HG02763 (cell line): ENCODE data around the gene LEP.
"Not testable (repeated sequence)": the region's sequence is repeated elsewhere in the genome, so short reads cannot be mapped to it uniquely, and the experiment has no call there.

Source experiments
- ATAC-seq: cut with Tn5 transposase; IDR thresholded peaks from one replicate; pipeline ENCODE4 v1.9.1; 2021; ENCODE audit warnings: mild to moderate bottlenecking, moderate library complexity; ENCODE audit not compliant: unreplicated experiment

Gene LEP

DNA sequence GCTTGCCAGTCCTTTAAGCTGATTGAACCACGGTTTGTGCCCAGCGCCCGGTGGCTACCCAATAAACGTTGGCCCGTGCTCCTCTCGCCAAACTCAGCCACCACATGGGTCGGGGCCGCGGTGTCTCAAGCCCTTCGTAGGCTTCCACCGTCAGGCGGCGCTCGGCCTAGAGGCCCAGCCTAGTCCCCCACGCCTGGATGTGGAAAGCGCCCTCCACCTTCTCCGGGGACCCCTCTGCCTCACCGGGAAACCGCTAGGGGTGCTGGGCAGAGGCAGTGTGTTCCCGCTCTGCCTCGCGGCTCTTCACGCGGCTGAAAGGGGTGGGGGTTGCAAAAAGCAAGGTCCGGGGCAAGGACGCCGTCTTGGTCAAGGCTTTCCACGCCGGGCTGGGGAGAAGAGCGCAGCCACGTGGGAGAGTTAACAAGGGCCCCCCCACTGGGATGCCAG is 29.8 kb downstream of the LEP start:
- ATAC-seq = no peak

DNA sequence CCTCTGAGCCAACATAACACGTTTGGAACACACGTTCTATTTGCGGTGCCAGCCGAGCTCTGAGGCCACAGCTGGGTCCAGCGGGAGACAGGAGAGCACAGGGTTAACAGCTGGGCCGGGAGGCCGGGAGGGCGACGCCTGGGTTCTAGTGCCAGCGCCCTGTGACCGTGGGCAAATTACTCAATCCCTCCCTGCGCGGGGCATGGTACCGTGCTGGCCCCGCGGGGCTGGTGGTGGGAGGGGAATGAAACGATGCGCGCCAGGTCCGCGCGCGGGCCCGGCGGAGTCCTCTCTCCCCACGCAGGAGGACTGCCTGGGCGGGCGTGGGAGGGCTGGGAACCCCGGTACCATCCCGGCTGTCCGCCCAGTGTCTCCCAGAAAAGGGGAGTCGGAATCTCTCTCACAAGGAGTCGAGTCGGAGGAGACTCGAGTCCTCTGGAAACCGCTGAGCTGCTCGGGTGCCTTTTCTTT is 30.4 kb downstream of the LEP start:
- no peak for ATAC-seq

DNA sequence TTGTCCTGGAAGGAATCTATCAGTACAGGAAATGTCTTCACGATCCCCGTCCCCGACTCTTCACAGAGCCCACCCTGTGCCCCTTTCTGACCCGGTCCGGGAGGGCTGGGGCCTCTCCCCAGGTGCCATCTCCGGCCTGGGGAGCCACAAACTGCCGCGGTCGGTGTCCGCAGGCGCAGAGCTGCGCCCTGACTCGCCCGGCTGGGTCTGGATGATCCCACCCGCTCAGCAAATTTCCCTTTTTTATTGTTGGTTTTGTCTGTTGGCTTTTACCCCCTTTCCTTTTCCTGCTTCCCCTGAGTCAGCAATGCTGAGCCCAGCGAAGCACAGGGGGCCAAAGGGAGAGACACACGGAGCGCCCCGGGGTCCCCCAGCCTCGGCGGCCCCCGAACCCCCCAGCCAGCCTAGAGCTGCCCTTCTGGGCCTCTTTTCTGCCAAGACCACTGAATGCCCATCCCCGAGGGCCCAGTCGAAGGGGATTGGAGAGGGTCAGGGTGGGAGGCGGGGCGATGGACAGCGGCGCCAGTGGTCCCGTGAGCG is 30.9 kb downstream of the LEP start:
- ATAC-seq = no peak

DNA sequence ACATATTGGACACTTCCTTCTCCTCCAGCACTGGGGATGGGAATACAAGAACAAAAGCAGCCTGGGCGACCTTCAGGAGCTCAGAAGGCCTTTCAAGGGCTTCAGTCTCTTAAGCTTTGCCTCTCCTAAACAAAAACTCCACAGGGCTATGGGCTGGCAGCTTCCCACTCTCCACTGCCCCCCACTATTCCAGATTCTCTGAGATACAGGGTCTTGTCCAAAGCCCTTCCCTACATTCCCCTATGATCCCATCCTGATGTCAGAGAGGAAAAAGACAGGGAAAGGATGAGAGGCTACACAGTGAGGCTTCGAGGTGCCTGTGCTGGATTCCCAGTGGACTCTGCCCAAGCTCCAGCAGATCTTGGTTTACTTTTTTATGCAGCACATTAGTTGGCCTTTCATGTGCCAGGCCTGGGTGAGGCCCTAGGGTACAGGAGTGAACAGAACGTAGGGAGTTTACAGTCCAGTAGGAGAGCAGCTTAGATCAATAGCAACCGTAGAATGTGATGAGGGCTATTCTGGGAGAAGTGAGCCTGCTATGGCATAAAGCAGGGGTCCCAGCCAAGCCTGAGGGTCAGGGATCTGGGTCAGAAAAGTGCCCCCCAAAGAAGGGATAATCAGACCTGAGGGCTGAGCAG is 33.3 kb downstream of the LEP start:
- ATAC-seq = no peak

DNA sequence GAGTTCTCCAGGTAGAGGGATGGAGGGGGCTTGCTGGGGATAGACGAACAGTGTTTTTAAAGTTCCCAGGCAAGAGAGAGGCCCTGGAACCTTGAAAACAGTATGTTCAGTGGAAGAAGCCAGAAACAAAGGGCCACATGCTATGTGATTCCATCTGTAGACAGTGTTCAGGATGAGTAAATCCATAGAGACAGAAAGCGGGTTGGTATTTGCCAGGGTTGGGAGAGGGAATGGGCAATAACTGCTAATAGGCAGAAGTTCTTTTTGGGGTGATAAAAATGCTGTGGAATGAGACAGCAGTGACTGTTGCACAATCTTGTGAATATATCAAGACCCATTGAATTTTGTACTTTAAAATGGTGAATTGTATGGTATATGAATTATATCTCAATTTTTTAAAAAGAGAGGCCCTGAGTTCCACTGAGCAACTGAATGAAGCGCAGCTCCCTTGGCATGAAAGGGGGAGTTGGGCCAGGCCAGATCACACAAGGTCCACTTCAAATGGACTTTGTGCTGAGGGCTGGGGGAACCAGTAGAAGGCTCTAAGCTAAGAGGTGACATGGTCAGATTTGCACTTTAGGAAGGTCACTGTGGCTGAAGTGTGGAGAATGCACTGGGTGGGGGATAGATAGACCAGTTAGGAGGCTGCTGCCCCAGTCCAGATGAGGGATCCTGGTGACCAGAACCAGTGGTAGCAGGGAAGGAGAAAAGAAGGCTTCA is 34.0 kb downstream of the LEP start:
- ATAC-seq = no peak

DNA sequence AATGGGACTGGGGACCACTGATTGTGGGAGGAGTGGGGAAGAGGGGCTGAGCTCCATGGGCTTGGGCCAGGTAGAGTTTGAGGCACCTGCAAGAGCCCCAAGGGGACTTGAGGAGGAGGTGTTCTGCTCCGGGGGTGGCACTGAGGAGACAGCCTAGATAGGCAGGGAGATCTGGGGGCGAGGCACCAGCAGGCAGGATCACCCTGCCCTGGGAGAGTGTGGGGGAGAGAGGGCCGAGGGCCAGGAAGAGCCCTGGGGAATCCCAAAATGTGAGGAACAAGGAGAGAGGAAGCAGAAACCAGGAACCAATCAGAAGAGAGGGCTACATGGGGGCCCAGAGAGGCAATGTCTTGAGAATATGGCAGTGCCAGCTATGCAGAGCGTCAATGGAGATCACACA is 34.6 kb downstream of the LEP start:
- ATAC-seq = no peak

DNA sequence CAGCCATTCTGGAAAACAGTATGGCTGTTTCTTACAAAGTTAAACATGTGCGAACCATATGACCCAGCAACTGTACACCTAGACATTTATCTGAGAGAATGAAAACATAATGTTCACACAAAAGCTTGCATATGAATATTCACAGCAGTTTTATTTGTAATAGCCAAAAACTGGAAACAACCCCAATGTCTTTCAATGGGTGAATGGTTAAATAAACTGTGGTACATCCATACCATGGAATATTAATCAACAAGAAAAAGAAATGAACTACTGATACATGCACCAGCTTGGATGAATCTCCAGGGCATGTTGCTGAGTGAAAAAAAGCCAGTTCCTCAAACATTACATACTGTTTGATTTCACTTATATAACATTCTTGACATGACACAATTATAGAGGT is 37.3 kb downstream of the LEP start:
- ATAC-seq = no peak

DNA sequence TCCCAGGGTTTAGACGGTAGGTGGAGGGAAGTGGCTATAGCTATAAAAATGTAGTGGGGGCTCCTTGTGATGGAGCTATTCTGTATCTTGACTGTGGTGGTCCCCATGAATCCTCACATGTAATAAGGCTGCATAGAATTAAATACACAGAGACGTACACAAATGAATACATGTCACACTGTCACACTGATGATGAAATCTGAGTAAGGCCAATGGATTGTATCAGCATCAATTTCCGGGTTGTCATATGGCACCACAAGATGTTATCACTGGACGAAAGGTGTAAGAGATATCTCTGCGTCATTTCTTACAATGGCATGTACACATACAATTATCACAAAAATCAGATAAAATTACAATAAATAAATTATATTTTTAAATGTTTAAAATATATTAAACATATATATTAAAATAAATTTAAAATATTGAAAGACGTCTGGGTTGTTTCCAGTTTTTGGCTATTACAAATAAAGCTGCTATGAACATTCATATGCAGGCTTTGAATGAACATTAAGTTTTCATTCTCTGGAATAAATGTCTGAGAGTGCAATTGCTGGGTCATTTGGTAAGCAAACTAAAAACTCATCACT is 38.1 kb downstream of the LEP start:
- ATAC-seq = no peak

DNA sequence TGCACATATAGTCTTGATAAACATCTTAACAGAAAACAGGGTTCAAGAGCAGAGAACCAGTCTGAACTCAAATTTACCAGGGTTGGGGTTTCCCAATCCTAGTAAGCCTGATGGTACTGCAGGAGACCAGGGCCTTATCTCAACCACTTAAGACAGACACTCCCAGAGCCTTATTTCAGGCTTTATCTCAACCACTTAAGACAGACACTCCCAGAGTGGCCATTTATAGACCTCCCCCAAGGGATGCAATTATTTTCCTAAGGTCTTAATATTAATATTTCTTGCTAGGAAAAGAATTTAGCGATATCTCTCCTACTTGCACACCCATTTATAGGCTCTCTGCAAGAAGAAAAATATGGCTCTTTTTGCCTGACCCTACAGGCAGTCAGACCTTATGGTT is 39.4 kb downstream of the LEP start:
- ATAC-seq = not testable (repeated sequence)

DNA sequence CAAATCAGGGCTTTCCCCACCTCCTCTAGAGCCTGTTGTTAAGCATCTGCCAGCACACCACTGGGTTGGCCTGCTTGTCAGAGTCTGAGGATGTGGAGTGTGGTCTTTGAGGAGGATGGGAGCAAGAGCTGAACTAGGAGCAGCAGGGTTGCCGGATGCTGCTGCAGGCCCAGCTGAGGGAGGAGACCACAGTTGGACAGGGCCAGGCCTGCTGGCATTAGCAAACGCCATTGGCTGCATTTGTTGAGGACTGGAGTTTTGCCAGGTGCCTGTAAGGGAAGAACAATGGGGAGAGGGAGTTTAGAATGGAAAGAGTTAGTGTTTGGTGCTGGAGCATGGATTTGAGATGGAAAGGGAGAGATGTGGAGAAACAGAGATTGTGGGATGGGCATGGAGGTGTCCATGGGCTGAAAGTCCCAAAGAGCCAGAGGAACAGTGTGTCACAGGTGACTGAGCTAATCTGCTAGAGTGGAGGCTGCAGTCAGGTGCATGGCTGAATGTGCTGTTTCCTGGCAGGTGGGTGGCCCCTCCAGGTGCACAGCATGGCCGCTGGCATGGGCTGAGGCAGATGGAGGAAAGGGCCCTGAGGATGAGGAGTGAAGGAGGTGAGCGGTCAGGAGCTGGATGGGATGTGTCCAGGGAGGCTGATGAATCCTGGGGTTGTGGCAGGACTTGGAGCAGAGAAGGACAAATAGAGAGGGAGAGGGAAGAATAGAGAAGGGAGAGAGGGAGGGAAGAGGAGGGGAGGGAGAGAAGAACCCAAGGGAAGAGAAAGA is 40.7 kb downstream of the LEP start:
- ATAC-seq = no peak

DNA sequence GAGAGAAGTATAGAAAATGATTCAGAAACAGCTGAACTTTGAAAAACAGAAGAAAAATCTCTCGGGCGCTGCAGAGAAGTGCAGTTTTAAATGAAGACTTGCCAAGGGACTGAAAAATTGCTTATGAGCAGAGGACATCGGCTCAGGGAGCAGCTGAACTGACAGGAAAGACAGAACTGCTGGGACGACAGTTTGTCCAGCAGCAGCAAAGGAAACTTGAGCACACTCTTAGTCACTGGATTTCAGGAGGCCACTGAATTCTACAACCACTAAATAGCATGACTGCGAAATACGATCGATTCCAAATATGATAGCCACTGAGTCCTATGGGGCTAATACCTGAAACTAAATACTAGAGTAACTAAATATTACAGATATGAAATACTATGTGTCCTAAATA is 43.0 kb downstream of the LEP start:
- no peak for ATAC-seq

DNA sequence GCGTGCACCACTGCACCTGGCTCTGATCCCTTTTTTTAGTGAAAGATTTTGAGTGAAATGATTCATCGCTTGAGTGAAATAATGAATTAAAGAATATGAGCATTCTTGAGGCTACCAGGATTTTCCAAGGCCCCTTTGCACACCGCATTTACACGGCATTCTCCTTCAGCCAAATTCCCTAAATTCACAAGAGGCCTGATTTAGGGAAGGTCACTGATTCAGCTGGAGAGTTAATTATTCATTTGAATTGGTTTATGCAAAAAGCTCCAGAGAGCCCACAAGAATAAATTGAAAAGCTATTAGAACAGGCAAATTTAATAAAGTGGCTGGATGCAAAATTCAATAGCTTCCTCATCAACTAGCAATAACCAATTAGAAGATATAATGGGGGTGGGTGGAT is 46.5 kb downstream of the LEP start:
- no peak for ATAC-seq

DNA sequence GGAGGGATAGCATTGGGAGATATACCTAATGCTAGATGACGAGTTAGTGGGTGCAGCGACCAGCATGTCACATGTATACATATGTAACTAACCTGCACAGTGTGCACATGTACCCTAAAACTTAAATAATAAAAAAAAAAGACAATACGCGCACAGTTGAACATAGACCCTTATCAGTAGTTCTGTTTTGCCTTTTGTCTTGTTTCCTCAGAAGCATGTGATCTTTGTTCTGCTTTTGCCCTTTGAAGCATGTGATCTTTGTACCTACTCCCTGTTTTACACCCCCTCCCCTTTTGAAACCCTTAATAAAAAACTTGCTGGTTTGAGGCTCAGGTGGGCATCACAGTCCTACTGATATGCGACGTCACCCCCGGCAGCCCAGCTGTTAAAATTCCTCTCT is 56.9 kb downstream of the LEP start:
- not testable (repeated sequence) for ATAC-seq

DNA sequence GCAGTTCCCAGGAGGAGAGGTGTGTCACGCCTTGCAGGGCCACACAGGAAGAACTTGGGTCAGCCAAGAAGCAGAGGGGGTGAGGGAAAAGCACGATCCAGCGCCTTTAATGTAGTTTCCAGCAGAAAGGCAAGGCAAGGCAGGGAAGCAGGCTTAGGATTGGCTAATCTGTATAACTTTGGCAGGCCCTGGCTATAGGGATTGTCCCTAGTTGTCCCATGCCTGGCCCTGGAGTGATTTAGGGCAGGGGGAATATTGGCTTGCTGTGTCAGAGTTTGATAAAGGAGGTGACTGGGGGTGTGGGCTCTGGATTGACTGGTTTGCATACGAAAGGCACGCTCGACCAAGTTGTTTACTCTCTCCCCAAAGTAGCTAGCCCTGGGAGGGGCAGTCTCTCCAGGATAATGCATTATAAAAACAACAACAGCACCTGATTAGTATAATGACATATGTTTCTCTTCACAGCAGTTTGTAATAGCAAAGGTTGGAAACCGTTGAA is 58.1 kb downstream of the LEP start:
- ATAC-seq = no peak

DNA sequence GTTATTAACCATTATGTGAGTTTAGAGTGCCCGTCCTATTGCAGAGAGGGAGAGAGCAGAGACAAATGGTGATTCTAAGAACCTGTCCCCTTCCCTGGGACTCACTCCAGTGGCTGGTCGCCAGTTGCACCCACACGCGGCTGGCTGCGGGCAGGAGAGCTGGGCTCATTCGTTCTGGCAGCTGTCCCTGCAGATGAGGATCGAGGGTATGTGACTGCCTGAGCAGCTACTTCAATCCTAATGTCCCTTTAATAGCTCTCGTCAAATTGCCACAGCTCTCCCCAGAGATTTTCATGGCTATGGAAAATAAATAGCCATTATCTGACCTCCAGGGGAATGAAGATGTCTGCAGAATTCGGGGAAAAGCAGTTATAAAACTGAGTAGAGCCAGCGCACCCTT is 61.1 kb downstream of the LEP start:
- ATAC-seq = no peak

DNA sequence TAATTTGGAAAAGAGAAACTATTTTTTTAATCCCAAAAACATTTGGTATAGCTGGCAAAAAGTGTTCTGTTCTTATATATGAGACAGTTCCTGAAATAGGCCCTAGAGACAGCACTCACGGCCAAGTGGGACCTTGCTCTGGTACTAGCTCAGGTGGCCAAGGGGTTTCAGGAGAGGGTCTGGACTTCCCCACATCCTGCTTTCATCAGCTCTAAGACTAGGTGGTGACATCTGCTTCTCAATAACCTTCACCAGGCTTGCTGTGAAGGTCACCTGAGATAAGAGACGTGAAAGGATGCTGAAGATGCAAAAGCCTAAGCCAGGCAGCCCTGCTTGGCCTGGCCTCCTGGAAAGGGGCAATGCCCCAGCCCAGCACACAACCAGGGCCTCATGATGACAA is 62.1 kb downstream of the LEP start:
- ATAC-seq = no peak

DNA sequence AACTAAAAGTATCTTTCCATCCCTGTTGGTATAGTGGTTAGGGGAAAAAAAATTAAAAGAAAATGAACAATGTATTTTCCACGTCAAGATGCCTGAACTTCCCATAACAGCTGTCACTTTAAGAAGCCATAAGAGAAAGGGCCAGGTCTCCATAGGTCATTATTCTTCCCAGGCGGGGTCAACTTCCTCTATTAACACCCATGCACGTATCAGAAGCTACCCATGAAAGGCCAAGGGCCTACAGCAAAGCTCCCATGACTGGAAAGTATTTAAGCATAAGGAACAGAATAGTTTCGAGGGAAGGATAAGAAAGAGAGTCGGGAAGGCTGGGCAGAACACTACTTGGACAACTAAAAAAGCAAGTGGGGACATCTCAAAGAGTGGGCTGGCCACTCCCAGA is 62.6 kb downstream of the LEP start:
- ATAC-seq = no peak

DNA sequence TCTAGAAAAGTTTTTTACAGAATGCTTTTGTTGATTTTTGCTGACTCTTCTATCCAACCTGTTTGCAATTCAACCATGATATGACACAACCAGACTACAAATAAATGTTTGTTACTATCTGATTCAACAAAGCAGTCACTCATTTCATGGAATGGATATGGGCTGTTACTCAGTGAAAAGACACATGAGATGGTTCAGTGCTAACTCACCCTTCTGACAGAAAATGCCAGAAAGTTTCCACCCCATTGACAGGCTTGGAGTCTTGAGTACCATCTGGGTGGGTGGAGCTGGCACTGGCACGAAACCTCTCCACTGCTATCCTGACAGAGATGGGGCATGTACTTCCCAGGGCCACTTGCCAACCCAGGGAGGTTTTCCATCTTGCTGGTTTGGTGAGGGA is 63.1 kb downstream of the LEP start:
- ATAC-seq = no peak

DNA sequence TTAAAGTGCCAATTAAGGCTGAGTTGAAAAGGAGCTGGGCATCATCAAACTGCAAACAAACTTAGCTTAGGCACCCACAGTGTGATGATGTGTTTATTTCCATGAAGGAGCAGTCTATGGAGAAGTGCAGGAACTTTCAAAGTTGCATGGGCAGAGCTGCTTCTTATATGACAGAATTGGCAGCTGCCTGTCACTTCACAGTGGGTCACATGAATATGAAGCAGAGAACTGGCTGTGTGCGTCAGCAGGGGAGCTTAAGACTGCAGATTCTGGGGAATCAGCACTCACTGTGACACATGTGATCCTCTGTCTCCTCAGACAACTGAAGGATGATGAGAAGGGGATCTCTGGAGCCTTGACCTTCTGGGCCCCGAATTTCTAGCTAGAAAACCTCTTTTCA is 66.0 kb downstream of the LEP start:
- no peak for ATAC-seq
